Astrocyte (in vitro differentiated cells and primary cell): ENCODE measurements around the gene COPZ2.

Source experiments
- CTCF ChIP-seq: IDR thresholded peaks from 2 replicates; pipeline ENCODE4 v1.5.1; 2011; ENCODE audit warnings: low read depth, mild to moderate bottlenecking, inconsistent platforms, low read length, moderate library complexity; ENCODE audit not compliant: insufficient read depth
- EZH2 ChIP-seq: IDR thresholded peaks from 2 replicates; pipeline ENCODE4 v1.6.1; 2012; ENCODE audit warnings: mild to moderate bottlenecking, low read length, inconsistent platforms; ENCODE audit not compliant: insufficient read depth

DNA sequence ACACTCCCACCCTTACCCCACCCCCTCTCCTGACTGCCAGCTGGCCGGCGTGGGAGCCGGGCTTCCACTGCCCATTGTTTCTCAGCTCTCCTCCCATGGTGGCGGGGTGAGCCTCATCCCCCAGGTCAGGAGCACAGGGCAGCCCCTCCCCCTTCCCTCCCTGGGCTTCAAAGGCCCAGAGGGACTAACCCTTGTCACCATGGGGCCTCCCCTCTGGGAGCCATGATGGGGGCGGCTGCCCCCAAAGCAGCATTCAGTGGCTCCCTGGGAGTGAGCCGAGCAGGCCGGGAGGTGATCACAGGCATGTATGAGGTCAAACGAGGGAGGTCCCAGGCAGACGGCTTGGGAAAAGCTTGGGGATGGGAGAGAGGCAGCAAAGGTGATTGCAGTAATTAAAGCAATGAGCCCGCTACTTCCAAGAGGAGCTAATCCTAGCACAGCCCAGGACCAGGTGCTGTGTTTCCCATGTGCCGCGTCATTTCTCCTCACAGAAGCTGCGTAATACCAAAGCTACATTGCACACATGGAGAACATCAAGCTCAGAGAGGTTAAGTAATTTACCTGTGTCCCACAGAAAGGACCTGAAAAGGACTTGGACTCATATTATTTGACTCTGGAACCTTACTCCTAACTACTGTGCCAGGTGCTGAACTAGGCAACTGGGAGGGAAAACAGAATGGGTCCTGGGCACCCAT is 42.2 kb downstream of the COPZ2 start:
- TF ChIP-seq EZH2 (no peak), CTCF (no peak)
